ENCODE measurements around the gene EHMT1. TPM values are rescaled to one million over a fixed set of nuclear protein-coding genes. Genes with fewer than 3 reads are reported as not detected.

Gene EHMT1
- total RNA-seq, 2 donors from 2014 or later = 24.1 to 34.6 TPM

DNA sequence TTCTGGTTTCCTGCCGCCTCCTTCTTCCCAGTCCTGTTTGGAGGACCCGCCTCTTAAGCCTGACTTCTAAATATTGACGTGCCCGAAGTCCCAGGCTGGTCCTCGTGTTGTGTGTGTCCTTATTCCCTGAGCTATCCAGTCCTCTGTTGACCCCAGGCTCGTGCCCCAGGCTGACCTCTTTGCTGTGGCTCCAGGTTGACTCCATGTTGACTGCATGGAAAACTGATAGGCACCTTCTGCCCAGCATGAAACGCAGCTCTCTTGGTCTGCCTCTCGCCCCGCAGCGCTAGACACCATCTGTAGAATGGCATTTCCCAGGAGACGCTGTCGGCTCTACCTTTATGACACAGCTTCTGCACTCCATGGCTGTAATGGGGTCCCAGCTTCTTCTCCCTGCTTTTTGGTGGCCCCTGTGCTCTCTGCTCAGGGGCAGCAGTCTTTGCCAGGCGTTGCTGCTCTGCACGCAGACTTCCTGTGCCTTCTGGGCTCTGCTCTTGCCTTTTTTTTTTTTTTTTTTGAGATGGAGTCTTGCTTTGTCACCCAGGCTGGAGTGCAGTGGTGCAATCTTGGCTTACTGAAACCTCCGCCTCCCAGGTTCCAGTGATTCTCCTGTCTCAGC, 28.4 kb downstream of the EHMT1 start:
- TF ChIP-seq, protein P1, sequence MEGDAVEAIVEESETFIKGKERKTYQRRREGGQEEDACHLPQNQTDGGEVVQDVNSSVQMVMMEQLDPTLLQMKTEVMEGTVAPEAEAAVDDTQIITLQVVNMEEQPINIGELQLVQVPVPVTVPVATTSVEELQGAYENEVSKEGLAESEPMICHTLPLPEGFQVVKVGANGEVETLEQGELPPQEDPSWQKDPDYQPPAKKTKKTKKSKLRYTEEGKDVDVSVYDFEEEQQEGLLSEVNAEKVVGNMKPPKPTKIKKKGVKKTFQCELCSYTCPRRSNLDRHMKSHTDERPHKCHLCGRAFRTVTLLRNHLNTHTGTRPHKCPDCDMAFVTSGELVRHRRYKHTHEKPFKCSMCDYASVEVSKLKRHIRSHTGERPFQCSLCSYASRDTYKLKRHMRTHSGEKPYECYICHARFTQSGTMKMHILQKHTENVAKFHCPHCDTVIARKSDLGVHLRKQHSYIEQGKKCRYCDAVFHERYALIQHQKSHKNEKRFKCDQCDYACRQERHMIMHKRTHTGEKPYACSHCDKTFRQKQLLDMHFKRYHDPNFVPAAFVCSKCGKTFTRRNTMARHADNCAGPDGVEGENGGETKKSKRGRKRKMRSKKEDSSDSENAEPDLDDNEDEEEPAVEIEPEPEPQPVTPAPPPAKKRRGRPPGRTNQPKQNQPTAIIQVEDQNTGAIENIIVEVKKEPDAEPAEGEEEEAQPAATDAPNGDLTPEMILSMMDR (IDR thresholded peaks at IDR 0.05) = no peak
- H3K4me3 ChIP-seq = no peak overlapping the region
- H3K4me1 ChIP-seq = no peaks in the 10 kb centered on the region
- H3K27me3 ChIP-seq = no peaks in the 10 kb centered on the region
- no peak for DNase-seq (ENCODE audit: low spot score)
- H3K27ac ChIP-seq = no peak overlapping the region
- peaks cover 7% of the 10 kb centered on the region for H3K36me3 ChIP-seq
- no peaks in the 10 kb centered on the region for H3K9me3 ChIP-seq

DNA sequence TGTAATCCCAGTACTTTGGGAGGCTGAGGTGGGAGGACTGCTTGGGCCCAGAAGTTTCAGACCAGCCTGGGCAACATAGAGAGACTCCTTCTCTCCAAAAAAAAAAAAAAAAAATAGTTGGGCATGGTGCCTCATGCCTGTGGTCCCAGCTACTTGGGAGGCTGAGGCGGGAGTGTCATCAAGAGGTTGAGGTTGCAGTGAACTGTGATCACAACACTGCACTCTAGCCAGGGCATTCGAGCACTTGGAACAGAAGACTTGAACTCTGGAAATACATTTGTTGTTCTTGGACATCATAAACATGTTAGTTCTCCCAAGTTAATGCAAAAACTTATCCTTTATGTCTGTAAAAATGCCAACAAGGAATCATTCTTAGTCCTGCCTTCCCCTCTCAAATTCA, 29.6 kb downstream of the EHMT1 start:
- Histone ChIP-seq H3K36me3 (peaks cover 7% of the 10 kb centered on the region), H3K4me1 (no peaks in the 10 kb centered on the region), H3K9me3 (no peaks in the 10 kb centered on the region), H3K27ac (no peak overlapping the region), H3K4me3 (no peak overlapping the region), H3K27me3 (no peaks in the 10 kb centered on the region)
- DNase-seq (ENCODE audit: low spot score) = no peak
- TF ChIP-seq, protein P1 (IDR thresholded peaks at IDR 0.05) = no peak

DNA sequence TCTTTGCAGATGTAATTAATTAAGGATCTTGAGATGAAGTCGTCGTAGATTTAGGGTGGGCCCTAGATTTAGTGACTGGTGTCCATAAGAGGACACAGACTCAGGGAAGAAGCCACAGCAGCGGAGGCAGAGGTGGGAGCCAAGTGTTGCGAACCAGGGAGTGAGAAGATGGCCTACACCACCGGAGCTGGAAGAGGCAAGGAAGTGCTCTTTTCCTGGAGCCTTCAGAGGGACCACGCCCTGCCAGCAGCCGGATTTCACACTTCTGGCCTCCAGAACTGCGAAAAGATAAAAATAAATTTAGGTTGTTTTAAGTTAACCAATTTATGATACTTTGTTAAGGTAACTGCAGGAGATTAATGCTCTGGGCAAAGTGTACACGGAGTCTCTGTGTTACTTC, 30.7 kb downstream of the EHMT1 start:
- Histone ChIP-seq H3K9me3 (no peaks in the 10 kb centered on the region), H3K4me3 (no peak overlapping the region), H3K27me3 (no peaks in the 10 kb centered on the region), H3K36me3 (no peaks in the 10 kb centered on the region), H3K27ac (no peak overlapping the region), H3K4me1 (no peaks in the 10 kb centered on the region)
- TF ChIP-seq, protein P1 (IDR thresholded peaks at IDR 0.05) = no peak
- no peak for DNase-seq (ENCODE audit: low spot score)

DNA sequence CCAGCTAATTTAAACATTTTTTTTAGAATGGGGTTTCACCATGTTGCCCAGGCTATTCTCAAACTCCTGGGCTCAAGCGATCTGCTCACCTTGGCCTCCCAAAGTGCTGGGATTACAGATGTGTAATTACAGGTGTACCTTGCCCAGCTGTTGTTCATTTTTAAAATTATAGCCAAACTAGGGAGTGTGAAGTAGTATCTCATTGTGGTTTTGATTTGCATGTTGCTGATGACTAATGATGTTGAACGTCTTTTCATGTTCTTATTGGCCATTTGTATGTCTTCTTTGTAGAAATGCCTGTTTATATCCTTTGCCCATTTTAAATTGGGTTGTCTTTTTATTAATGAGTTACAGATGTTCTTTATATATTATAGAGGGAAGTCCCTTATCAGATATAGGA, 31.5 kb downstream of the EHMT1 start:
- Histone ChIP-seq H3K4me1 (no peaks in the 10 kb centered on the region), H3K4me3 (no peak overlapping the region), H3K36me3 (peaks cover 3% of the 10 kb centered on the region), H3K27me3 (no peaks in the 10 kb centered on the region), H3K27ac (no peak overlapping the region), H3K9me3 (no peaks in the 10 kb centered on the region)
- no peak for DNase-seq (ENCODE audit: low spot score)
- TF ChIP-seq, protein P1 (IDR thresholded peaks at IDR 0.05) = no peak

DNA sequence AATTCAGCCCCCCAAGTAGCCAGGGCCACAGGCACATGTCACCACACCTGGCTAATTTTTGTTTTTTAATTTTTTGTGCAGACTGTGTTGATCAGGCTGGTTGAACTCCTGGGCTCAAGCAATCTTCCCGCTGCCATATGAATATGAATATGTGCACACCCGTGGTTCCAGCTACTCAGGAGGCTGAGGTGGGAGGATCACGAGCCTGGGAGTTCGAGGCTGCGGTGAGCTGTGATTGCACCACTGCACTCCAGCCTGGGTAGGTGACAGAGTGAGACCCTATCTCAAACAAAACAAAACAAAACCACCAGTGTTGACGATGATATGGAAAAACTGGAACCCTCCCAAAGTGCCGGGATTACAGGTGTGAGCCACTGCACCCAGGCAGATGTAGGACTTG, 32.0 kb downstream of the EHMT1 start:
- H3K4me1 ChIP-seq = no peaks in the 10 kb centered on the region
- H3K36me3 ChIP-seq = peaks cover 4% of the 10 kb centered on the region
- TF ChIP-seq, protein P1 (IDR thresholded peaks at IDR 0.05) = no peak
- DNase-seq (ENCODE audit: low spot score) = no peak
- H3K27ac ChIP-seq = no peak overlapping the region
- H3K27me3 ChIP-seq = no peaks in the 10 kb centered on the region
- H3K9me3 ChIP-seq = no peaks in the 10 kb centered on the region
- H3K4me3 ChIP-seq = no peak overlapping the region

DNA sequence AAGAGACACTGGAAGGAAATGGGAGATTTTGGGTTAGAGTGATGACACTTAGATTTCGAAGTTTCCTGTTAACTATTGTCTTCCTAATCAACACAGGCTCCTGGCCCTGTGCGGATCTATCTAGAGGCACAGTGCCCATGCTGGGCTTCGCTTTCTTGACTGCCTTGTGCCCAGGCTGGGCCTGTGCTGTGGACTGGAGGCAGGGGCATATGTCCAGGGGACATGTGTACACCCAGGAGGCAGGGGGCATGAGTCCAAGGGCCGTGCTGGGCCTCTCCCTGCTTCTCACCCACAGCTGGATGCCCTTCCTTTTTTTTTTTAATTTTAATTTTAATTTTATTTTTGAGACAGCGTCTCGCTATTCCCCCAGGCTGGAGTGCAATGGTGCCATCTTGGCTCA, 37.6 kb downstream of the EHMT1 start:
- Histone ChIP-seq H3K4me1 (no peaks in the 10 kb centered on the region), H3K4me3 (no peak overlapping the region), H3K27ac (no peak overlapping the region), H3K36me3 (peaks cover 4% of the 10 kb centered on the region), H3K27me3 (no peaks in the 10 kb centered on the region), H3K9me3 (no peaks in the 10 kb centered on the region)
- TF ChIP-seq, protein P1 (IDR thresholded peaks at IDR 0.05) = no peak
- DNase-seq (ENCODE audit: low spot score) = no peak

Measured in right atrium auricular region (tissue), 2 donors.